ENCODE data around the gene GATM.

GATM gene, protein sequence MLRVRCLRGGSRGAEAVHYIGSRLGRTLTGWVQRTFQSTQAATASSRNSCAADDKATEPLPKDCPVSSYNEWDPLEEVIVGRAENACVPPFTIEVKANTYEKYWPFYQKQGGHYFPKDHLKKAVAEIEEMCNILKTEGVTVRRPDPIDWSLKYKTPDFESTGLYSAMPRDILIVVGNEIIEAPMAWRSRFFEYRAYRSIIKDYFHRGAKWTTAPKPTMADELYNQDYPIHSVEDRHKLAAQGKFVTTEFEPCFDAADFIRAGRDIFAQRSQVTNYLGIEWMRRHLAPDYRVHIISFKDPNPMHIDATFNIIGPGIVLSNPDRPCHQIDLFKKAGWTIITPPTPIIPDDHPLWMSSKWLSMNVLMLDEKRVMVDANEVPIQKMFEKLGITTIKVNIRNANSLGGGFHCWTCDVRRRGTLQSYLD

DNA sequence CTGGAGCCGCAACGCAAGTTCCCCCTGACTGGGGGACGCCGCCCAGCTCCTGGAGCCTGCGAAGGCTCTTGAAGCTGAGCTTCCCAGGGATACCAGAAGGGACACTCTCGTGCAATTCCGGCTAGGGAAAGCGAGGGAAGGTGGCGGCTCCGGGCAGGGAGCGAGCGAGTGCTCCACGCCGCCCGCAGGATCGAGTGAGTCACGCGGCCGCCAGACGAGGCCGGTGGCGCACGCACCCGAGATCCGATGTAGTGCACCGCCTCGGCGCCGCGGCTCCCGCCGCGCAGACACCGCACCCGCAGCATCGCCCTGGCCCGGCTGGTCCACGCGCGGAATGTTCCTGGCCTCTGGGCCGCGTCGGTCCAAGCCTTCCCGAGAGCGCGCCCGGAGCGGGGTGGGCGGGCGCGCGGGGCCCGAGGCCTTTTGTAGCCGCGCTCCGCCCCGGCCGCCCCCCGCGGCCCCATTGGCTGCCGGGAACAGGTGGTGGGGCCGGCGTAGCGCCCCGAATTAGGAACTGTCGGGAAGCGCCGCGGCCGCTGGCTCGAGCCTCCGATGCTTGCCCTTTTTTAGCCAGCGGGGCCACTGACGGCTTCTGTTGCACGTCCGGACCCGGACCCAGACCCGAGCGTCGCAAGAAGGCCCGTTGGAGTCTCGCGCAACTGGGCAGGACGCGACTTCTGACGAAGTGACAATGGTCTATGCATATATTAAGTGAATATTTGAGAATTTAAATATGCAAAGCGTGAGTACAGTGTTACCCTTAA lies at the start of gene GATM:
Gene GATM (minus strand): TSS at position 396 of the 764 bp plus-strand sequence. CDS start 91 bp downstream, at position 305.
- H3K27me3 Mint-ChIP-seq, result peaks cover 51% of the 10 kb centered on the region
- peak within 1 kb of the TSS; percentile 31 to 36 for H3K27ac Mint-ChIP-seq
- H3K4me1 Mint-ChIP-seq, result peaks cover 23% of the 10 kb centered on the region
- no peaks in the 10 kb centered on the region for H3K9me3 Mint-ChIP-seq
- peak; percentile 87 for ATAC-seq
- DNase-seq, result peak; percentile 38 to 43
- peak within 1 kb of the TSS; percentile 76 to 80 for H3K4me3 Mint-ChIP-seq

DNA sequence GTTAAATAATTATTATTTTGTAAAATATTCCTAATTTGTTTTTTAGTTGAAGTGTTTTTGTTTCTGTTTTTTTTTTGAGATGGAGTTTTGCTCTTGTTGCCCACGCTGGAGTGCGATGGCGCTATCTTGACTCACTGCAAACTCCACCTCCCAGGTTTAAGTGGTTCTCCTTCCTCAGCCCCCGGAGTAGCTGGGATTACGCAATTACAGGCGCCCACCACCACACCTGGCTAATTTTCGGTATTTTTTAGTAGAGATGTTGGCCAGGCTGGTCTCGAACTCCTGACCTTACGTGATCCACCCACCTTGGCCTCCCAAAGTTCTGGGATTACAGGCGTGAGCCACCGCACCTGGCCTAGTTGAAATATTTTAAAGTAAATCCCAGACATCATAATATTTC lies 48.7 kb upstream of the GATM start:
- no peak for ATAC-seq
- DNase-seq, result no peak
- Mint-ChIP-seq H3K27ac (no peak overlapping the region), H3K9me3 (no peaks in the 10 kb centered on the region), H3K27me3 (peaks cover 14% of the 10 kb centered on the region), H3K4me3 (no peak overlapping the region), H3K4me1 (peaks cover 5% of the 10 kb centered on the region)

DNA sequence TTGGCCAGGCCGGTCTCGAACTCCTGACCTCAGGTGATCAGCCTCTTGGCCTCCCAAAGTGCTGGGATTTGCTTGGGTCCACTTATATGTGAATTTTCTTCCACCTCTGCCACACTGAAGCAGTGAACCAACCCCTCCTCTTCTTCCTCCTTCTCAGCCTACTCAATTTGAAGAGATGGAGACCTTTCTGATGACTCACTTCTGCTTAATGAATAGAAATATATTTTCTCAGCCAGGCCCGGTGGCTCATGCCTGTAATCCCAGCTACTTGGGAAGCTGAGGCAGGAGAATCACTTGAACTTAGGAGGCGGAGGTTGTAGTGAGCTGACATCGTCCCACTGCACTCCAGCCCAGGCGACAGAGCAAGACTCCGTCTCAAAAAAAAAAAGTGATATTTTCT lies 46.8 kb upstream of the GATM start:
- Mint-ChIP-seq H3K27ac (no peak overlapping the region), H3K9me3 (no peaks in the 10 kb centered on the region), H3K27me3 (peaks cover 4% of the 10 kb centered on the region), H3K4me3 (no peak overlapping the region), H3K4me1 (peaks cover 3% of the 10 kb centered on the region)
- ATAC-seq, result no peak
- DNase-seq, result no peak

DNA sequence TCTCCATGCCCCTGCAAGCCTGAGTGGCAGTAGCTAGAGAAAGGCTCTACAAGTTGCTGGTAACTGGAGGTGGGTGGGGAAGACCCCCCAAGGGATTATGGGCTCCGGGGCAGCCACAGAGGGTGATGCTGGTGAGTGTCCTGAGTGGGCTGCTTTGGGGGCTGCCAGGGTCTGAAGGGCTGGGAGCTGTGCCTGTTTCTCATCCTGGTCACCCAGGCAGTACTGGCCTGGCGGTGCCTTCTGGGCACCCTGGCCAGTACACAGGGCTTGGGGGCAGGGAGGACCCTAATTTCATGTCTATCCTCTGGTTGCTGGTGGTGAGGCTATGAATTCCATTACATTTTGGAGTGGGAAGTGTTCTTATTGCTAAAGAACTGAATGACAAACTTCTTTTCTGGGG lies 46.1 kb upstream of the GATM start:
- H3K27ac Mint-ChIP-seq, result no peak overlapping the region

DNA sequence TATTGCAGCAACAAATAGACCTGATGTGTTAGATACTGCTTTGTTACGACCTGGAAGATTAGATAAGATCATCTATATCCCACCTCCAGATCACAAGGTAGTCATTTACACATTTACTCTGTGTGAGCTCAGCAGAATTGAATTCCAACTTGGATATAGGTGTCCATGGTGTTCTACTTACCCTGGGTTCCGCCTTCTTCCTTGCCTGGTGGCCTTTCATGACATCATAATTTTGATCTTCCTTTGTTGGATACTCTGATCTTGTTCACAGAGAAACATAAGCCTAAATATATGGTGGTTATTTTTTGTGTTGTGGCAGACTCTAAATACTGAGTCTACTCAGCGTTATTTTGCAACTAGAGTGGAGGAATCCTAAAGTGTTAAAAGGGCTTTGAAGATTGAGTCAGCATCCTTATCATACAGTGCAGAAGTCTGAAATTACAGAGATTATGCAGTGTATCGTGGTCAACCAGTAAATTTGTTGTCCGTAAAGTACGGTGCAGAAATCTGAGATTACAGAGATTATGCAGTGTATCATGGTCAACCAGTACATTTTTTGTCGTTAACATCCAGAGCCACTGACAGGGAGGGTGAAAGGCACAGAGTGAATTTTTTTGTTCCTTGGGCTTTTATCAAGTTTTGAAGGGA lies 39.1 kb upstream of the GATM start:
- peaks cover 19% of the 10 kb centered on the region for H3K4me1 Mint-ChIP-seq
- ATAC-seq (no peak), DNase-seq (no peak)
- H3K27ac Mint-ChIP-seq, result no peak overlapping the region
- H3K9me3 Mint-ChIP-seq, result no peaks in the 10 kb centered on the region
- H3K4me3 Mint-ChIP-seq, result no peak overlapping the region
- H3K27me3 Mint-ChIP-seq, result no peaks in the 10 kb centered on the region

More for the DNA sequence above, 46.1 kb upstream of the GATM start:
- ATAC-seq (no peak), DNase-seq (no peak)
- no peaks in the 10 kb centered on the region for H3K27me3 Mint-ChIP-seq
- H3K4me3 Mint-ChIP-seq, result no peak overlapping the region
- no peaks in the 10 kb centered on the region for H3K4me1 Mint-ChIP-seq
- H3K9me3 Mint-ChIP-seq, result no peaks in the 10 kb centered on the region

DNA sequence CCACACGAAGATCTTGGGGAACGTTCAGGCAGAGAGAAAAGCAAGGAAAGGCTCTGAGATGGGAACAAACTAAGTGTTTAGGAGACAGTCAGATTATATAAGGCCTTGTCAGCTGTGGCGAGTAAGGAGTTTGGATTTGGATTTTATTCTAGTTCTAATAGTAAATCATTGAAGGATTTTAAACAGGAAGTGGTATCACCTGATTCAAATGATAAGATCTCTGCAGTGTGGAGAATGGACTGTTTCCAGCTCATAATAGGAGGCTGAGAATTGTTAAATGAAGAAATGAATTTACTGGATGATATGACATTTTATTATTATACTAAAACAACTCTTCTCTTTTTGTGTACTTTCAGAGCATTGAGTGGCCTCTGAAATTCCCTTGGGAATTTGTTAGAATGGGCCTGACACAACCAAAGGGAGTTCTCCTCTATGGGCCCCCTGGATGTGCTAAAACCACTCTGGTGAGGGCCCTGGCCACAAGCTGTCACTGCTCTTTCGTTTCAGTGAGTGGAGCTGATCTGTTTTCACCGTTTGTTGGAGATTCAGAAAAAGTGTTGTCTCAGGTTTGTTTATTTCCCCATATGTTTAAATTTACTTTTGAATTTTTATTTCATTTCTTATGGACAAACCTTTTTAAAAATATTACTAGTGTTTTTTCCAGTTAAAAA lies 36.0 kb upstream of the GATM start:
- Mint-ChIP-seq H3K9me3 (no peaks in the 10 kb centered on the region), H3K27me3 (no peaks in the 10 kb centered on the region), H3K27ac (peak overlapping the region in 1 of 2 donors; percentile 10), H3K4me3 (no peak overlapping the region), H3K4me1 (peaks cover 19% of the 10 kb centered on the region)
- no peak for DNase-seq
- no peak for ATAC-seq

DNA sequence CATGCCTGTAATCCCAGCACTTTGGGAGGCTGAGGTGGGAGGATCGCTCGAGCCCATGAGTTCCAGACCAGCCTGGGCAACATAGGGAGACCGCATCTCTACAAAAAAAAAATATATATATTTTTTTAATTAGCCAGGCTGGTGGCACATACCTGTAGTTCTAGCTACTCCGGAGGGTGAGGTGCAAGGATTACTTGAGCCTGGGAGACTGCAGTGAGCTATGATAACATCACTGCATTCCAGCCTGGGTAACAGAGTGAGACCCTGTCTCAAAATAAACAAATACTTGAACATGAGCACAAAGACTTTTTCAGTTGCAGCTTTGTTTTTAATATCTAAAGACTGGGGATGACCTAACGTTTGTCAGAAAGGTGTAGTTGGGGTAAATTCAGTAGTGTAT lies 31.3 kb upstream of the GATM start:
- ATAC-seq (no peak), DNase-seq (no peak)
- H3K27me3 Mint-ChIP-seq, result no peaks in the 10 kb centered on the region
- no peaks in the 10 kb centered on the region for H3K9me3 Mint-ChIP-seq
- peaks cover 40% of the 10 kb centered on the region for H3K4me1 Mint-ChIP-seq
- no peak overlapping the region for H3K4me3 Mint-ChIP-seq
- H3K27ac Mint-ChIP-seq, result no peak overlapping the region

DNA sequence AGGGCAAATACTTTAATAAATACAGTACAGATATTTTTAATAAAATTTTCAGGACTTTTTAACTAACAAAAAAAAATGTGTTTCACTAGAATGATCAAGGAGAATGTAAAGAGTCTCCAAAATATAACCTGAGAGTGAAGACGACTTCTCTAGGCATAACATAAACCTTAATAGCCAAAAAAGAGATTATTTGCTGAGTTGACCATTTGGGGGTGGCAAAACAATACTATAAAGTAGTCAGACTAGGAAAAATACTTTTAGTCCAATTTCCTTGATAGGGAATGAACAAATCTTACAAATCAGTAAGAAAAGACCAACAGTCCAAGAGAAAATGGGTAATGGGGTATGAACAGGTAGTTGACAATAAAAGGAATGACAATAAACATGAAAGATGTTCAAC lies 29.4 kb upstream of the GATM start:
- no peaks in the 10 kb centered on the region for H3K9me3 Mint-ChIP-seq
- H3K4me3 Mint-ChIP-seq, result no peak overlapping the region
- H3K27ac Mint-ChIP-seq, result no peak overlapping the region
- ATAC-seq, result no peak
- no peaks in the 10 kb centered on the region for H3K27me3 Mint-ChIP-seq
- peaks cover 30% of the 10 kb centered on the region for H3K4me1 Mint-ChIP-seq
- no peak for DNase-seq

DNA sequence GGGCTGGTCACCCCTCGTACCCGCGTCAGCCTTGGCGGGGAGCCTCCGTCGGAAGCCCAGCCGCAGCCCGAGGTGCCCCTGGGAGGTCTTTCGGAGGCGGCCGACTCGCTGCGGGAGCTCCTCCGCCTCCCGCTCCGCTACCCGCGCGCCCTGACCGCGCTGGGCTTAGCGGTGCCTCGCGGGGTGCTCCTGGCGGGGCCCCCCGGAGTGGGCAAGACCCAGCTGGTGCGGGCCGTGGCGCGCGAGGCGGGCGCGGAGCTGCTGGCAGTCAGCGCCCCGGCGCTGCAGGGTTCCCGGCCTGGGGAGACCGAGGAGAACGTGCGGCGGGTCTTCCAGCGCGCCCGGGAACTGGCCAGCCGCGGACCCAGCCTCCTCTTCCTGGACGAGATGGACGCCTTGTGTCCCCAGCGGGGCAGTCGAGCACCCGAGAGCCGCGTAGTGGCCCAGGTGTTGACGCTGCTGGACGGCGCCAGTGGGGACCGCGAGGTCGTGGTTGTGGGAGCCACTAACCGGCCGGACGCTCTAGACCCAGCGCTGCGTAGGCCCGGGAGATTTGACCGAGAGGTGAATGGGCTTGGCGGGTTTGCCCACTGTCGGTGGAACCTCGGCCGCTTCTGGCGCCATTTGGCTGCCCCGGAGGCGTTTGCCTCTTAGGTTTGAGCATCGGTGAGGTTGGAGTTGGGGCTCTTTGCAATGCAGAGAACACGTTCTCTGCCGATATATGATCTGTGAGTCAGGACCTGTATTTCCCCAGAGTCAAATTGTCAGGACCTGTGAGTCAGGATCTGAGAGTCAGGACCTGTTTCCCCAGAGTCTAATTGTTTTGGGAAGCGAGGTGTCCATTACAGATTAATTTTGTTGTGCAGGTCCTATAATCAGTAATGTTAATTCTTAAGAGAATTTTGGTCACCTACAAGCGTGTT lies 24.9 kb upstream of the GATM start:
- peak in 1 of 2 donors; percentile 16 for DNase-seq
- Mint-ChIP-seq H3K27ac (peak overlapping the region; percentile 85 to 95), H3K4me3 (peak overlapping the region; percentile 92 to 96), H3K4me1 (peaks cover 50% of the 10 kb centered on the region), H3K9me3 (no peaks in the 10 kb centered on the region), H3K27me3 (no peaks in the 10 kb centered on the region)
- peak; percentile 32 for ATAC-seq

DNA sequence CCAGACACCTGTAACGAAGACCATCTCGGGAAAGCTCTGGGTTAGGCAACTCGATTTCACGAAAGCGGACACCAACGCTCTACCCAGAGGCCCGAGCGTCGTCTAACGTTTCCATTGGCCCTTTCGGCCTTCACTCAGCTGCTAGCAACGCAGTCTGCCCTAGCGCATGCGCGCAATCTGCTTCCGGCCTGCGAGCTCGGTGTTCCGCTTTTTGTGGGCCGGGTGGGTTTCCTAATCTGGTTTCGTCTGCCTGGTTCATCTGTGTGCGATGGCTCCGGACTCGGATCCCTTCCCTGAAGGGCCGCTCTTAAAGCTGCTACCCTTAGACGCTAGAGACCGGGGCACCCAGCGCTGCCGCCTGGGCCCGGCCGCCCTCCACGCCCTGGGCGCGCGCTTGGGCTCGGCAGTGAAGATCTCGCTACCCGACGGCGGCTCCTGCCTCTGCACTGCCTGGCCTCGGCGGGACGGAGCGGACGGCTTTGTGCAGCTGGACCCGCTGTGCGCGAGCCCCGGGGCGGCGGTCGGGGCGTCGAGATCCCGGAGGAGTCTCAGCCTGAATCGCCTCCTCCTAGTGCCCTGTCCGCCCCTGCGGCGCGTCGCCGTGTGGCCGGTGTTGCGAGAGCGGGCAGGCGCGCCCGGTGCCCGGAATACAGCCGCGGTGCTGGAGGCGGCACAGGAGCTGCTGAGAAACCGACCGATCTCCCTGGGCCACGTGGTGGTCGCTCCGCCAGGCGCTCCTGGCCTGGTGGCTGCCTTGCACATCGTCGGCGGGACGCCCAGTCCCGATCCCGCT lies 24.0 kb upstream of the GATM start:
- DNase-seq (peak; percentile 95 to 96), ATAC-seq (peak; percentile 96)
- Mint-ChIP-seq H3K9me3 (no peaks in the 10 kb centered on the region), H3K4me1 (peaks cover 50% of the 10 kb centered on the region), H3K27me3 (no peaks in the 10 kb centered on the region), H3K4me3 (peak overlapping the region; percentile 92 to 96), H3K27ac (peak overlapping the region; percentile 91 to 96)

DNA sequence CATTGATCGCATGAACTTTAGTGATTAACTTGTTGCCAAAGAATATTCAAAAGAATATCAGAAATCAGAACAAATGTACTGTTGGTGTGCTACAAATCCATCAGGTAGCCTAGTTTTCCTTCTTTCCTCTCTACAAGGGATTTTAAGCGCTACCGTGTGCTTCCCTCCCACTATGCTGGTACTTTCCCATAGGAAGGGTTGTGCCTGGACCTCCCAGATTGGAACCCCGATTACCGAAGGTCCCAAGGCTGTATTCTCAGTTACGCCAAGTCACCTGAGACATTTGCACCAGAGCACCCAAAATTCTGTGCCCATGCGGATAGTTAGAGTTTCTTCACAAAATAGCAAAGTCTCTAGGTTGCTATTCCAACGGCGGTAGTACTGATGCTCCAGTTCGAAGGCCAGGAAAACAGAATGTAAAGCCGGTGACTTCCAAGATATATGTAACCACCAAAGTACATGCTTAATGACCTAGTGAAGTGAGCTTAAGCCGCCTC lies 23.4 kb upstream of the GATM start:
- peak; percentile 18 for ATAC-seq
- DNase-seq, result no peak
- no peaks in the 10 kb centered on the region for H3K27me3 Mint-ChIP-seq
- peak overlapping the region; percentile 92 to 96 for H3K4me3 Mint-ChIP-seq
- H3K9me3 Mint-ChIP-seq, result no peaks in the 10 kb centered on the region
- H3K27ac Mint-ChIP-seq, result peak overlapping the region; percentile 91 to 96
- peaks cover 45% of the 10 kb centered on the region for H3K4me1 Mint-ChIP-seq

DNA sequence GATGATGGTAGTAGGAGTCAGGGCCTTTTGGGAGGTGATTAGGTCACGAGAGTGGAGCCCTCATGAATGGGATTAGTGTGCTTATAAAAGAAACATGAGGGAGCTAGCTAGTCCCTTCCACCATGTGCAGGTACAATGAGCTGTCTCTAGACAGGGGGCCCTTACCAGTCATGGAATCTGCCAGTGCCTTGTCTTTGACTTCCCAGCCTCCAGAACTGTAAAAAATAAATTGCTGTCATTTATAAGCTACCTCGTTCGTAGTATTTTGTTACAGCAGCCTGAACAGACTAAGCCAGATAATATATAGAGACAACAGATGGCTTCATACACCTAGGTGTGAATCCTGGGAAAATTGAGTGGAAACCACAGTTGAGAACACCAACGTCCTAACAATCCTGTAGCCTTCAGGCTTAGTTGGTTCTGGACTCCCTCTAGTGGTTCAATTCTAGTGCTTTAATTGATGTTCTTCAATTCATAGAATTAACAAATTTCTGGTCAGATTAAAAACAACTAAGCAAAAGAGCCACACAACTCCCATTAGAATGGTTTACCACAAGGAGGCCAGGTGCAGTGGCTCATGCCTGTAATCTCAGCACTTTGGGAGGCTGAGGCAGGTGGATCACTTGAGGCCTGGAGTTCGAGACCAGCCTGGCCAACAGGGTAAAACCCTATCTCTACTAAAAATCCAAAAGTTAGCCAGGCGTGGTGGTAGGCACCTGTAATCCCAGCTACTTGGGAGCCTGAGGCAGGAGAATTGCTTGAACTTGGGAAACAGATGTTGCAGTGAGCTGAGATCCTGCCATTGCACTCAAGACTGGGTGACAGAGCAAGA lies 21.3 kb upstream of the GATM start:
- no peak overlapping the region for H3K27ac Mint-ChIP-seq
- no peak overlapping the region for H3K4me3 Mint-ChIP-seq
- no peak for DNase-seq
- H3K4me1 Mint-ChIP-seq, result peaks cover 28% of the 10 kb centered on the region
- ATAC-seq, result no peak
- H3K27me3 Mint-ChIP-seq, result no peaks in the 10 kb centered on the region
- no peaks in the 10 kb centered on the region for H3K9me3 Mint-ChIP-seq

DNA sequence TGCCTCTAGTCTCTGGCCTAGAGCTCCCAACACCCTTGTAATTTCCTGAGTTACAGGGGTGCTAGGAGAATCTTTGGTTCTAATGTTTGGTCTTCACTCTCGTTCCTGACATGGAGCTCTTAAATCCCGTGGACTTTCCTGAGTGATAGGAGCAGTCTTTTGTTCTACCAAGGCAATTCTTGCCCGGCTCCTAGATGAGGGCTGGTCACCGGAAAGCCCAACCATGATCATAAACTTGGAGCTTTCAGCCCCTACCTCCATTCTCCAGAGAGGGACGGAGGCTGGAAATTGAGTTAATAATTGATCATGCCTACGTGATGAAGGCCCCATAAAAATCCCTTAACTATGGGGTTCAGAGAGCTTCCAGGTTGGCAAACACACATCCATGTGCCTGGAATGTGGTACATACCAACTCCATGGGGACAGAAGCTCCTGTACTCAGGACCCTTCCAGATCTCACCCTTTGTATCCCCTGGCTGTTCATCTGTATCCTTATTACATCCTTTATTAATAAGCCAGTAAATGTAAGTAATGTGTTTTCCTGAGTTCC lies 18.8 kb upstream of the GATM start:
- Mint-ChIP-seq H3K4me1 (peaks cover 24% of the 10 kb centered on the region), H3K9me3 (no peaks in the 10 kb centered on the region), H3K4me3 (no peak overlapping the region), H3K27me3 (no peaks in the 10 kb centered on the region), H3K27ac (no peak overlapping the region)
- ATAC-seq (no peak), DNase-seq (no peak)

All from stimulated activated naive CD8-positive, alpha-beta T cell treated with anti-CD3 and anti-CD28 coated beads, Interleukin-15, amount 100 ng/mL, for 72 hours (primary cell).